C4-2B (cell line): ENCODE measurements around the gene KCNH2.

ENCODE experiments used
- CTCF ChIP-seq: fragments of 450-650 bp; conservative IDR thresholded peaks from 2 replicates; pipeline ENCODE4 v1.5.1; 2017; ENCODE audit warnings: mild to moderate bottlenecking
- ZFX ChIP-seq: fragments of 450-650 bp; IDR thresholded peaks from 2 replicates; pipeline ENCODE4 v1.6.1; 2017

- TF ChIP-seq ZFX: no peak
- no peak for TF ChIP-seq CTCF
Observed at GRCh38 chr7:150917969-150918368, 60.2 kb downstream of the KCNH2 start.
